Activated T-cell treated with anti-CD3 and anti-CD28 coated beads, Interleukin-2, amount 50 U/mL, for 72 hours (primary cell): ENCODE data around the gene PLCXD3. TPM values are rescaled to one million over a fixed set of nuclear protein-coding genes. Genes with fewer than 3 reads are reported as not detected.

ENCODE experiments used
- ATAC-seq, 2 donors: fragments of 150-1000 bp; cut with Tn5 transposase; replicated peaks in 1 of 2; 2 replicates each; pipeline ENCODE4 v1.10.0; 2021; ENCODE audit warnings: moderate library complexity in 2 of 2, mild to moderate bottlenecking in 1 of 2
- DNase-seq, 2 donors: peaks; one replicate each; pipeline ENCODE4 v3.0.0; 2021 to 2022; ENCODE audit warnings: mixed read lengths in 1 of 2
- H3K27ac Mint-ChIP-seq: one replicate; pipeline ENCODE4 v1.8.0; 2022; ENCODE audit warnings: mild to moderate bottlenecking, moderate library complexity, mixed read lengths
- H3K27me3 Mint-ChIP-seq: one replicate; pipeline ENCODE4 v1.8.0; 2022; ENCODE audit warnings: low read depth, mixed read lengths
- H3K36me3 Mint-ChIP-seq, 2 donors: one replicate each; pipeline ENCODE4 v1.8.0; 2022; ENCODE audit warnings: mixed read lengths in 2 of 2, mild to moderate bottlenecking in 1 of 2; ENCODE audit not compliant: insufficient read depth in 2 of 2
- H3K4me1 Mint-ChIP-seq: one replicate; pipeline ENCODE4 v1.8.0; 2022; ENCODE audit warnings: low read depth, mixed read lengths
- H3K4me3 Mint-ChIP-seq, 2 donors: one replicate each; pipeline ENCODE4 v1.8.0; 2022; ENCODE audit warnings: mild to moderate bottlenecking in 2 of 2, mixed read lengths in 2 of 2, moderate library complexity in 2 of 2
- H3K9me3 Mint-ChIP-seq, 2 donors: one replicate each; pipeline ENCODE4 v1.8.0; 2022; ENCODE audit warnings: mixed read lengths in 2 of 2
- total RNA-seq, 2 donors: library from RNA; stranded (reverse); gene quantifications; one replicate each; pipeline ENCODE4 v1.2.3, GENCODE V29; 2022

The PLCXD3 gene, protein sequence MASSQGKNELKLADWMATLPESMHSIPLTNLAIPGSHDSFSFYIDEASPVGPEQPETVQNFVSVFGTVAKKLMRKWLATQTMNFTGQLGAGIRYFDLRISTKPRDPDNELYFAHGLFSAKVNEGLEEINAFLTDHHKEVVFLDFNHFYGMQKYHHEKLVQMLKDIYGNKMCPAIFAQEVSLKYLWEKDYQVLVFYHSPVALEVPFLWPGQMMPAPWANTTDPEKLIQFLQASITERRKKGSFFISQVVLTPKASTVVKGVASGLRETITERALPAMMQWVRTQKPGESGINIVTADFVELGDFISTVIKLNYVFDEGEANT
- not detected for total RNA-seq

DNA sequence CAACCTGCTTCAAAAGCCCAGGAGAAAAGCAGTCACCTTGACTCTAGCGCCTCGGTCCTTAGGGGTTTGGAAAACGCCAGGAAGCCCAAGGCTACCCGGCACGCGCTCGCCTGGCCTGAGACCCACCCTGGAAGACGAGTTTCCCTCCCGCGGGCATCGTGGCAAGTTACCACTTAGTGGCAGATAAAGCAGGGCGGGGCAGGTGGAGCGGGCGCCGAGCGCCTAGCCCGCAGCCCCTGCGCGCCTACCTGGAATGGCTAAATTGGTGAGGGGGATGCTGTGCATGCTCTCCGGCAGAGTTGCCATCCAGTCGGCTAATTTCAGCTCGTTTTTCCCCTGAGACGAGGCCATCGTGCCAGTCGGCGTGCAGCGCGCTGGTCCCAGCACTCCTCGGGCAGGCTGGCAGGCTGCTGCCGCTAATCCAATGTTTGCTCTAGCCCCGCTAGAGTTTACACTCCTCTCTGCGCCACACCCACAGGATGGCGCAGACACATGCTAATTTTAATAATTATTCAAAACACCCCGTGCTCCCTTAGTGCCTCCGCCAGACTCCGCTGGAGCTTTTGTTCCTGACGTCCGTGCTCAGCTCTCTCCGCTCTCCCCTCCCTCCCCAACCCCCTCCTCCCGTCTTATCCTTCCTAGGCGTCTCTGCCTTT, at the start of gene PLCXD3:
TSS of gene PLCXD3 (minus strand) at position 426 of the 656 bp plus-strand sequence. CDS start at position 351, 75 bp downstream.
- H3K36me3 Mint-ChIP-seq = peaks cover 0 to 2% of the 10 kb centered on the region in 2 donors
- ATAC-seq (no peak), DNase-seq (no peak)
- H3K9me3 Mint-ChIP-seq = peaks cover 2 to 4% of the 10 kb centered on the region in 2 donors
- no peaks in the 10 kb centered on the region for H3K4me1 Mint-ChIP-seq
- H3K27ac Mint-ChIP-seq = no peak within 1 kb of the TSS
- peaks cover 35% of the 10 kb centered on the region for H3K27me3 Mint-ChIP-seq
- H3K4me3 Mint-ChIP-seq = peak within 1 kb of the TSS in 1 of 2 donors; percentile 58

DNA sequence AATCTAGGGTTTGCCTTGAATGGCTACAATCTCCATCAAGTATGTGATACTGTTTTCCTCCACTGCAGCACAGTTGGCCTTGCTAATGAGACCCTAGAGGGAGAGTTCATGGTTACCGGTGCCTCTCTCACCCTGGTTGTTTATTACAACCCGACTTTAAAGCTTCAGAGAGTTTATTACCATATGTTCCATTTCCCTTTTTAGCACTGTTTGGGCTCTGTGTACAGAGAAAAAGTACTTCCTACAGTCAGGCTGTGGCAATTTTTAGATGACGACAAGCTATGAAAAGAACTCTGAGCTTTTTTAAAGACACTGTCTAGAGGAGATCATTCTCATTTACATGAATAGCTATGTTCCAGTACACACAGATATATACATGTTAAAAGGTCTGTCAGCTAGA, 48.8 kb upstream of the PLCXD3 start:
- no peak for ATAC-seq
- H3K27ac Mint-ChIP-seq = no peak overlapping the region
- DNase-seq = no peak
- H3K9me3 Mint-ChIP-seq = peaks cover 7 to 9% of the 10 kb centered on the region in 2 donors
- no peaks in the 10 kb centered on the region for H3K27me3 Mint-ChIP-seq
- H3K36me3 Mint-ChIP-seq = no peaks in the 10 kb centered on the region
- H3K4me1 Mint-ChIP-seq = no peaks in the 10 kb centered on the region
- H3K4me3 Mint-ChIP-seq = no peak overlapping the region

DNA sequence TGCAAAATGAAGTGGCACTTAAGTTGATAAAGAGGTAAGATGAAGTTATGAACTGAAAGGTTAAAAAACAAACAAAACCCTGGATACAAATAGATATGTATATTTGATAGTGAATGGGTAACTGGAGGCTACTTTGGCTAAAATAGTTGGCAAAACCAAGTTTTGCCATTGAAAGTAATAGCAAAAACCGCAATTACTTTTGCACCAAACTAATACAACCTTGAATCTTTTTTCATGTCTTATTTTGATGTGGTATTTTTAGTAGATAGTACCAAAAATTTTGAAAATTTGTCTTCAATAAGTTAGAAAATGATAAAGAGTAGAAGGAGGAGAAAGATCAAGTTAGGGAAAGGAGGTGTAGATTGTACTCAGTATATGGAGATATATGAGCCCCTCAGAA, 47.9 kb upstream of the PLCXD3 start:
- H3K4me3 Mint-ChIP-seq = no peak overlapping the region

DNA sequence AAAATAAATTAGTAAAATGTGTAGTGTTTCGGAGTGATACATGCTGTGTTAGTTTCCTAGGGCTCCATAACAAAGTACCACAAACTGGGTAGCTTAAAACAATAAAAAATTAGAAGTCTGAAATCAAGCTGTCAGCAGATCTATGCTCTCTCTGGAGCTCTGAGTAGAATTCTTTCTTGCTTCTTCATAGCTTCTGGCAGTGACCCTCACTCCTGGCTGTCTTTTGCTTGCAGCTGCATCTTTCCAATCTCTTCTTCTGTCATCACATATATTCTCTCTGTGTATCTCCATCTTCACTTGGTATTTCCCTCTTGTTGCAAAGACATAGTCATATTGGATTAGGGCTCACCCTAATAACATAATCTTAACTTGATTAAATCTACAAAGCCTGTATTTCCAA, 37.6 kb upstream of the PLCXD3 start:
- no peaks in the 10 kb centered on the region for H3K4me1 Mint-ChIP-seq
- H3K9me3 Mint-ChIP-seq = peaks cover 8% of the 10 kb centered on the region in 2 donors
- H3K36me3 Mint-ChIP-seq = no peaks in the 10 kb centered on the region
- no peaks in the 10 kb centered on the region for H3K27me3 Mint-ChIP-seq
- no peak for ATAC-seq
- H3K27ac Mint-ChIP-seq = no peak overlapping the region
- no peak overlapping the region for H3K4me3 Mint-ChIP-seq
- no peak for DNase-seq

More for the DNA sequence above, 47.9 kb upstream of the PLCXD3 start:
- no peaks in the 10 kb centered on the region for H3K27me3 Mint-ChIP-seq
- ATAC-seq (no peak), DNase-seq (no peak)
- peaks cover 4 to 6% of the 10 kb centered on the region in 2 donors for H3K9me3 Mint-ChIP-seq
- H3K4me1 Mint-ChIP-seq = no peaks in the 10 kb centered on the region
- H3K36me3 Mint-ChIP-seq = no peaks in the 10 kb centered on the region
- no peak overlapping the region for H3K27ac Mint-ChIP-seq

DNA sequence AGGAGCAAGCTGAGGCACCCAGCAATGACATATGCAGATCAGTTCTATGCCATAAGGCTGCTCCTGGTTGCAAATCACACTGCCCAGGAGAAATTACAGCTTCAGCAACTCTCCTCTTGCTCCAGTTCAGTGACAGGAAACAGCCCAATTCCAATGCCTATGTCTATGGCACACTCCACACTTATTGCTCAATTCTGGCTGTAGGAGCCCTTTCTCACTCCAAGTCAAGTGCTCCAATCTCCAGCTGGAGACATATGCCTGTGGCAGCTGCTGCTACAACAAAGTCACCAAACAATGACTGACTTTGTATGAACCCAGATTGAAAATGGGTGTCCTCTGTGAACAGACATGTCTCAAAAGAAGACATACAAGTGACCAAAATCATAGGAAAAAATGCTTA, 31.8 kb upstream of the PLCXD3 start:
- H3K4me1 Mint-ChIP-seq = no peaks in the 10 kb centered on the region
- DNase-seq (no peak), ATAC-seq (no peak)
- peaks cover 1 to 2% of the 10 kb centered on the region in 2 donors for H3K9me3 Mint-ChIP-seq
- H3K36me3 Mint-ChIP-seq = no peaks in the 10 kb centered on the region
- no peak overlapping the region for H3K27ac Mint-ChIP-seq
- H3K4me3 Mint-ChIP-seq = no peak overlapping the region
- no peaks in the 10 kb centered on the region for H3K27me3 Mint-ChIP-seq

DNA sequence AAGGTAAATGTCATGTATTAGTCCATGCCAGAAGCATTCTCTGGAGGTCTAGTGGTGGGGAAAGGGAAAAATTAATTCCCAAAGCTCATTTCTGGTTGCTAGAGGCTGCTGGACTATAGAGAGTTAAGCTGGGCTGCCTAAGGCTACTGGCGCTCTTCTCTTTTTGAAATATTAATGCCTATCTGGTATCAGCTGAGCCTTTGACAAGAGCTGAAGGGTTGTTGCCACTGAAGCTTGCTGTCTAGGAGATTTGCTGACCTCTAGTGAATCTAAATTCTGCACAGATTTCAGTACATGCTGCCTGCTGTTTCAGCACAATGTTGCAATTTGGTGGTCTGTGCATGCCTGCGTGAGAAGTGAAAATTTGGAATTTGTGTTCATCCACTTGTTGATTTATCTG, 29.1 kb upstream of the PLCXD3 start:
- Mint-ChIP-seq H3K4me1 (no peaks in the 10 kb centered on the region), H3K4me3 (no peak overlapping the region), H3K36me3 (no peaks in the 10 kb centered on the region), H3K27me3 (no peaks in the 10 kb centered on the region), H3K9me3 (peaks cover 7 to 9% of the 10 kb centered on the region in 2 donors), H3K27ac (no peak overlapping the region)
- DNase-seq = no peak
- ATAC-seq = no peak

DNA sequence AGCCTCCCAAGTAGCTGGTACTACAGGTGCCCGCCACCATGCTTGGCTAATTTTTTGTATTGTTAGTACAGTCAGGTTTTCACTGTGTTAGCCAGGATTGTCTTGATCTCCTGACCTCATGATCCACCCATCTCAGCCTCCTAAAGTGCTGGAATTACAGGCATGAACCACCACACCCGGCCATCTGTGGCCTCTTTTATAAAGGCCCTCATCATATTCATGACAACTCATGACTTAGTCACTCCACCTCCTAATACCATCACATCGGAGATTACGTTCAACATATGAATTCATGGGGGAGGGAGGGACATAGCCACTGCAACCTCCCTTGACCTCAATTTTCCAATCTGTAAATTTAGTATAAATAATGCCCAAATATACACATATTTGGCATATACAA, 27.2 kb upstream of the PLCXD3 start:
- no peaks in the 10 kb centered on the region for H3K27me3 Mint-ChIP-seq
- H3K4me3 Mint-ChIP-seq = no peak overlapping the region
- H3K27ac Mint-ChIP-seq = no peak overlapping the region
- DNase-seq (no peak), ATAC-seq (no peak)
- peaks cover 7 to 9% of the 10 kb centered on the region in 2 donors for H3K9me3 Mint-ChIP-seq
- no peaks in the 10 kb centered on the region for H3K4me1 Mint-ChIP-seq
- H3K36me3 Mint-ChIP-seq = no peaks in the 10 kb centered on the region

DNA sequence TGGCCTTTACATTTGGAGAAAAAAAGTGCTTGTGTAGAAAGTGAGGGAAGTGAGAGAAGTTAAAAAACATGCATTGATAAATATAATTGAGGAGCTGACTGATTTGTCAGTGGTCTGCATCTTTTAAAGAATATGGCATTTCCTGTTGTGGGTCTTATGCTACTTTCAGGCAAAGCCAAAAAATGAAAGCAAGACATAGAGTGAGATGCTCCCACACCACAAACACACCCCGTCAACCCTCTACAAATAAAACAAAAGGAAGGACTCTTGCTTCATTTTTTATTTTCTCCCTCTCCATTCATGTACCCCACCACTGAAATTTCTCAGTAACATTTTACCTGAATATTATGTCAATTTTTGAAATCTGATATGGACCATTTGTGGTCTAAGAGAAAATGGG, 22.1 kb upstream of the PLCXD3 start:
- peaks cover 6 to 7% of the 10 kb centered on the region in 2 donors for H3K9me3 Mint-ChIP-seq
- ATAC-seq (no peak), DNase-seq (no peak)
- no peaks in the 10 kb centered on the region for H3K4me1 Mint-ChIP-seq
- no peaks in the 10 kb centered on the region for H3K36me3 Mint-ChIP-seq
- no peak overlapping the region for H3K4me3 Mint-ChIP-seq
- H3K27ac Mint-ChIP-seq = no peak overlapping the region
- H3K27me3 Mint-ChIP-seq = no peaks in the 10 kb centered on the region

DNA sequence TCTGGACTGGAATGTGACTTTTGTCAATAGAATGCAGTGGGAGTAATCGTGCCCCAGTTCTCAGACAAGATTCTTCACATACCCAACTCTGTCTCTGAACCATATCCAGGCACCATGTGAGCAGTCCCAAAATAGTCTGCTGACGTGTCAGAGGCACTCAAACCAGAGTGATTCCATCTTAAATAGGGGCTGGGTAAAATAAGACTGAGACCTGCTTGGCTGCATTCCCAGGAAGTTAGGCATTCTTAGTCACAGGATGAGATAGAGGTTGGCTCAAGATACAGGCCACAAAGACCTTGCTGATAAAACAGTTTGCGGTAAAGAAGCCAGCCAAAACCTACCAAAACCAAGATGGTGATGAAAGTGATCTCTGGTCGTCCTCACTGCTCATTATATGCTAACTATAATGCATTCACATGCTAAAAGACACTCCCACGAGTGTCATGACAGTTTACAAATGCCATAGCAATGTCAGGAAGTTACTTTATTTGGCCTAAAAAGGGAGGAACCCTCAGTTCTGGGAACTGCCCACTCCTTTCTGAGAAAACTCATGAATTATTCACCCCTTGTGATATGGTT, 16.9 kb upstream of the PLCXD3 start:
- H3K36me3 Mint-ChIP-seq = no peaks in the 10 kb centered on the region
- no peak for DNase-seq
- no peaks in the 10 kb centered on the region for H3K27me3 Mint-ChIP-seq
- H3K27ac Mint-ChIP-seq = no peak overlapping the region
- H3K4me1 Mint-ChIP-seq = no peaks in the 10 kb centered on the region
- no peak overlapping the region for H3K4me3 Mint-ChIP-seq
- no peak for ATAC-seq
- H3K9me3 Mint-ChIP-seq = no peaks in the 10 kb centered on the region

DNA sequence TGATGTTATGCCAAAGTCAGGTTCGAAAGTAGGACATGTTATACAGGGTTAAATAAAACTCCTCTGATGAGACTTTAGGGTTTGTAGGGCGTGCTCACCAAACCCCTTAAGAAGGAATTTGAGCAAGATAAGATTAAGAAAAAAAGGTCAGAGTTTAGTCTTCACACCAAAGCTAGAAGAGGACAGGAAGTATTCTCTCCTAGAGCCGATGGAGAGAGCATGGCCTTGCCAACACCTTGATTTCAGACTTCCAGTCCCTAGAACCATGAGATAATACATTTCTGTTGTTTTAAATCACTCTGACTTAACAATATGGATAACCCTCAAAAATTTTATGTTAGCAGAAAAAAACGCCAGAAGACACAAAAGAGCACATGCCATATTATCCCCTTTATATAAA, 16.3 kb upstream of the PLCXD3 start:
- DNase-seq (no peak), ATAC-seq (no peak)
- Mint-ChIP-seq H3K4me1 (no peaks in the 10 kb centered on the region), H3K27ac (no peak overlapping the region), H3K9me3 (no peaks in the 10 kb centered on the region), H3K27me3 (no peaks in the 10 kb centered on the region), H3K36me3 (no peaks in the 10 kb centered on the region), H3K4me3 (no peak overlapping the region)

DNA sequence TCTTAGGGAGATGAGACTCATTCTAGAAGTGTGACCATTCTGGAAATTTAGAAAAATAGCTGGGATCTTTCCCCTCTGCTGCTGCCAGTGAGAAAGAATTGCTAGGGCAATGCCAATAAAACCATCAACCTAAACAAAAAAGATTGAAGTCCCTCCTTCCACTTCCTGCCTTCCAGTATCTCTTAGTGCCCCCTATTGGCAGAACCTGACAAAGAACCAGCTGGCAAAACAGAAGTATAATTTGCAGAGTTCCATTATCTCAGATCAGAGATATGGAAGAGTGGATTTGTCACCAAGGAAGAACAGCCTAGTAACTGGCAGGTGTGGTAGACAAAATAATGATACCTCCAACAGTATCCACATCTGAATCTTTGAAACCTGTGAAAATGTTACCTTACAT, 13.8 kb upstream of the PLCXD3 start:
- H3K4me1 Mint-ChIP-seq = no peaks in the 10 kb centered on the region
- no peaks in the 10 kb centered on the region for H3K9me3 Mint-ChIP-seq
- no peak for DNase-seq
- ATAC-seq = no peak
- H3K27ac Mint-ChIP-seq = no peak overlapping the region
- H3K4me3 Mint-ChIP-seq = no peak overlapping the region
- H3K27me3 Mint-ChIP-seq = no peaks in the 10 kb centered on the region
- H3K36me3 Mint-ChIP-seq = no peaks in the 10 kb centered on the region

DNA sequence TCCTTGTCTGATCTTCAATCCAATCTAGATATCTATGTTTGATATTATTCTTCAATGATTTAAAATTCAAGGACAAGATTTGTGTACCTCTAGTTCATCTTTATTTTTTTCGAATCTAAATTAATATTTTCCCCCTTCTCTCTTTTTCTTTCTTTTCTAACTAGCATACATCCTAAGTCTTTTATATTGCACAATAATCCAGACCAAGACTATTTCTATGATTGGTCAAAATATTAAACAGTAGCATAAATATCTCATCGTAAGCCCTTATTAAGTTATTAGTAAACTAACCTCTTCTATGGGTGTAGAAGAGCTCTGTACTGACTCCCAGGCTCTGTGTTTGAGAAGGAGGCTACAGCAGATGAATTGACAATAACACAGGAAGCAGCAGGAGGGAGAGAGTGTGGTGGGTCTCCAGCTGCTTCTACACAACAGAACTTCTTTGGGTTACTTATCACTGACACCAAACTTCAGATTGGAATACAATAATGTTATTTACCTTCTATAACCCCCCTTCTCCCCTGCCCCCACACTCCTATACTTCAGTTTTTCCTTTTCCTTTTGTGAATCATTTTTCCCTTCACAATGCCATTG, 11.9 kb upstream of the PLCXD3 start:
- Mint-ChIP-seq H3K4me3 (no peak overlapping the region), H3K9me3 (no peaks in the 10 kb centered on the region), H3K36me3 (no peaks in the 10 kb centered on the region), H3K27ac (no peak overlapping the region), H3K4me1 (no peaks in the 10 kb centered on the region), H3K27me3 (no peaks in the 10 kb centered on the region)
- DNase-seq = no peak
- ATAC-seq = no peak

DNA sequence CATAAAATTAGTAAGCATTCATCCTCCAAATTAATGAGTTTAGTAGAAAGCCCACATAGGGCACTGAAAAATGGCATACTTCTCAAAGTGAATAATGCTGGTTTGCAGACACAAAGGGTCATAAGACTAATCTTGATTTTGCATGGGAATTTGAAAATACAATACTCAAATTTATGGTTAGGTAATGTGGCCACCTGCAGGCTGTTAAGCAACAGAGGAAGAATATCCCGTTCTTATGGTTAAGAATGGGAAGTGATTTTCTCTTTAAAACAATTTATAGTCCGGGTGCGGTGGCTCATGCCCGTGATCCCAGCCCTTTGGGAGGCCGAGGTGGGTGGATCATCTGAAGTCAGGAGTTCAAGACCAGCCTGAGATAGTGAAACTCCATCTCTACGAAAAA, 9.4 kb upstream of the PLCXD3 start:
- DNase-seq (no peak), ATAC-seq (no peak)
- H3K4me3 Mint-ChIP-seq = no peak overlapping the region
- no peaks in the 10 kb centered on the region for H3K4me1 Mint-ChIP-seq
- no peaks in the 10 kb centered on the region for H3K9me3 Mint-ChIP-seq
- H3K36me3 Mint-ChIP-seq = no peaks in the 10 kb centered on the region
- no peaks in the 10 kb centered on the region for H3K27me3 Mint-ChIP-seq
- no peak overlapping the region for H3K27ac Mint-ChIP-seq
